ENCODE measurements around the gene ZSWIM4.
"Not testable (repeated sequence)": the region's sequence is repeated elsewhere in the genome, so short reads cannot be mapped to it uniquely, and the experiment has no call there.

ZSWIM4 gene

GRCh38 chr19:13794757-13795589, at the start of gene ZSWIM4:
Gene ZSWIM4 (plus strand): TSS chr19:13795443. CDS start chr19:13795649, 206 bp downstream.
- H3K27me3 ChIP-seq (ENCODE audit: insufficient read depth, low read length): no peaks in the 10 kb centered on the region
- no peaks in the 10 kb centered on the region for H3K36me3 ChIP-seq (ENCODE audit: insufficient read depth, low read depth, low read length)
- peaks cover 2% of the 10 kb centered on the region; the same call in 1 of the 2 replicates for H3K4me1 ChIP-seq (ENCODE audit: insufficient read depth, low read length)
- H3K4me3 ChIP-seq (ENCODE audit: low read length): peak within 1 kb of the TSS; percentile 93
- H3K9me3 ChIP-seq (ENCODE audit: insufficient read depth, low read depth, low read length): no peaks in the 10 kb centered on the region
- H3K9ac ChIP-seq (ENCODE audit: low read depth, low read length): peak within 1 kb of the TSS; percentile 88; the same call in 1 of the 2 replicates
- H3K27ac ChIP-seq (ENCODE audit: low read length): peak within 1 kb of the TSS; percentile 70

- peak overlapping the region; percentile 51; the same call in 1 of the 2 replicates for H3K4me3 ChIP-seq (ENCODE audit: low read length)
- H3K4me1 ChIP-seq (ENCODE audit: insufficient read depth, low read length): 0 out of 2 replicates have a peak, but pooled peaks cover 8% of the 10 kb centered on the region
- H3K27me3 ChIP-seq (ENCODE audit: insufficient read depth, low read length): no peaks in the 10 kb centered on the region
- no peaks in the 10 kb centered on the region for H3K9me3 ChIP-seq (ENCODE audit: insufficient read depth, low read depth, low read length)
- no peak overlapping the region for H3K9ac ChIP-seq (ENCODE audit: low read depth, low read length)
- H3K27ac ChIP-seq (ENCODE audit: low read length): no peak overlapping the region
- H3K36me3 ChIP-seq (ENCODE audit: insufficient read depth, low read depth, low read length): peaks cover 4% of the 10 kb centered on the region; the same call in 1 of the 2 replicates
These were observed 48.2 kb upstream of the ZSWIM4 start for GRCh38 chr19:13747098-13747453.

- no peaks in the 10 kb centered on the region for H3K9me3 ChIP-seq (ENCODE audit: insufficient read depth, low read depth, low read length)
- peak overlapping the region; percentile 91 for H3K9ac ChIP-seq (ENCODE audit: low read depth, low read length)
- no peak overlapping the region for H3K27ac ChIP-seq (ENCODE audit: low read length)
- no peaks in the 10 kb centered on the region for H3K27me3 ChIP-seq (ENCODE audit: insufficient read depth, low read length)
- H3K4me3 ChIP-seq (ENCODE audit: low read length): peak overlapping the region; percentile 95
- H3K4me1 ChIP-seq (ENCODE audit: insufficient read depth, low read length): 0 out of 2 replicates have a peak, but pooled peaks cover 4% of the 10 kb centered on the region
- H3K36me3 ChIP-seq (ENCODE audit: insufficient read depth, low read depth, low read length): peaks cover 12% of the 10 kb centered on the region
These were observed 46.9 kb upstream of the ZSWIM4 start for GRCh38 chr19:13748169-13748828.

GRCh38 chr19:13751436-13751835, 43.8 kb upstream of the ZSWIM4 start:
- H3K36me3 ChIP-seq (ENCODE audit: insufficient read depth, low read depth, low read length): peaks cover 28% of the 10 kb centered on the region
- no peaks in the 10 kb centered on the region for H3K27me3 ChIP-seq (ENCODE audit: insufficient read depth, low read length)
- no peaks in the 10 kb centered on the region for H3K9me3 ChIP-seq (ENCODE audit: insufficient read depth, low read depth, low read length)
- no peaks in the 10 kb centered on the region for H3K4me1 ChIP-seq (ENCODE audit: insufficient read depth, low read length)
- no peak overlapping the region for H3K4me3 ChIP-seq (ENCODE audit: low read length)
- H3K9ac ChIP-seq (ENCODE audit: low read depth, low read length): no peak overlapping the region
- H3K27ac ChIP-seq (ENCODE audit: low read length): no peak overlapping the region

GRCh38 chr19:13753622-13754021, 41.6 kb upstream of the ZSWIM4 start:
- H3K4me1 ChIP-seq (ENCODE audit: insufficient read depth, low read length); H3K4me3 ChIP-seq (ENCODE audit: low read length); H3K9me3 ChIP-seq (ENCODE audit: insufficient read depth, low read depth, low read length); H3K9ac ChIP-seq (ENCODE audit: low read depth, low read length); H3K27me3 ChIP-seq (ENCODE audit: insufficient read depth, low read length); H3K27ac ChIP-seq (ENCODE audit: low read length): not testable (repeated sequence)
- H3K36me3 ChIP-seq (ENCODE audit: insufficient read depth, low read depth, low read length): peaks cover 48% of the 10 kb centered on the region

GRCh38 chr19:13756210-13756609, 39.0 kb upstream of the ZSWIM4 start:
- no peak overlapping the region for H3K27ac ChIP-seq (ENCODE audit: low read length)
- H3K4me1 ChIP-seq (ENCODE audit: insufficient read depth, low read length): no peaks in the 10 kb centered on the region
- H3K9ac ChIP-seq (ENCODE audit: low read depth, low read length): no peak overlapping the region
- H3K36me3 ChIP-seq (ENCODE audit: insufficient read depth, low read depth, low read length): peaks cover 65% of the 10 kb centered on the region
- no peaks in the 10 kb centered on the region for H3K27me3 ChIP-seq (ENCODE audit: insufficient read depth, low read length)
- H3K4me3 ChIP-seq (ENCODE audit: low read length): no peak overlapping the region
- no peaks in the 10 kb centered on the region for H3K9me3 ChIP-seq (ENCODE audit: insufficient read depth, low read depth, low read length)

GRCh38 chr19:13757805-13758772, 37.2 kb upstream of the ZSWIM4 start:
- H3K9ac ChIP-seq (ENCODE audit: low read depth, low read length): no peak overlapping the region
- no peaks in the 10 kb centered on the region for H3K9me3 ChIP-seq (ENCODE audit: insufficient read depth, low read depth, low read length)
- no peak overlapping the region for H3K27ac ChIP-seq (ENCODE audit: low read length)
- no peaks in the 10 kb centered on the region for H3K27me3 ChIP-seq (ENCODE audit: insufficient read depth, low read length)
- H3K36me3 ChIP-seq (ENCODE audit: insufficient read depth, low read depth, low read length): peaks cover 64% of the 10 kb centered on the region
- H3K4me1 ChIP-seq (ENCODE audit: insufficient read depth, low read length): no peaks in the 10 kb centered on the region
- H3K4me3 ChIP-seq (ENCODE audit: low read length): no peak overlapping the region

GRCh38 chr19:13758795-13759194, 36.4 kb upstream of the ZSWIM4 start:
- peaks cover 63% of the 10 kb centered on the region for H3K36me3 ChIP-seq (ENCODE audit: insufficient read depth, low read depth, low read length)
- H3K9ac ChIP-seq (ENCODE audit: low read depth, low read length): no peak overlapping the region
- no peaks in the 10 kb centered on the region for H3K27me3 ChIP-seq (ENCODE audit: insufficient read depth, low read length)
- no peaks in the 10 kb centered on the region for H3K9me3 ChIP-seq (ENCODE audit: insufficient read depth, low read depth, low read length)
- no peak overlapping the region for H3K4me3 ChIP-seq (ENCODE audit: low read length)
- no peak overlapping the region for H3K27ac ChIP-seq (ENCODE audit: low read length)
- H3K4me1 ChIP-seq (ENCODE audit: insufficient read depth, low read length): no peaks in the 10 kb centered on the region

- no peak overlapping the region for H3K27ac ChIP-seq (ENCODE audit: low read length)
- peaks cover 47% of the 10 kb centered on the region for H3K36me3 ChIP-seq (ENCODE audit: insufficient read depth, low read depth, low read length)
- H3K9me3 ChIP-seq (ENCODE audit: insufficient read depth, low read depth, low read length): no peaks in the 10 kb centered on the region
- H3K9ac ChIP-seq (ENCODE audit: low read depth, low read length): no peak overlapping the region
- peaks cover 5% of the 10 kb centered on the region; the same call in 1 of the 2 replicates for H3K4me1 ChIP-seq (ENCODE audit: insufficient read depth, low read length)
- no peak overlapping the region for H3K4me3 ChIP-seq (ENCODE audit: low read length)
- H3K27me3 ChIP-seq (ENCODE audit: insufficient read depth, low read length): no peaks in the 10 kb centered on the region
These were observed 33.8 kb upstream of the ZSWIM4 start for GRCh38 chr19:13761423-13761822.

GRCh38 chr19:13762635-13763235, 32.5 kb upstream of the ZSWIM4 start:
- Histone ChIP-seq H3K27ac (ENCODE audit: low read length) (no peak overlapping the region), H3K36me3 (ENCODE audit: insufficient read depth, low read depth, low read length) (peaks cover 35% of the 10 kb centered on the region), H3K4me3 (ENCODE audit: low read length) (no peak overlapping the region), H3K27me3 (ENCODE audit: insufficient read depth, low read length) (no peaks in the 10 kb centered on the region), H3K9me3 (ENCODE audit: insufficient read depth, low read depth, low read length) (no peaks in the 10 kb centered on the region), H3K9ac (ENCODE audit: low read depth, low read length) (no peak overlapping the region), H3K4me1 (ENCODE audit: insufficient read depth, low read length) (peaks cover 5% of the 10 kb centered on the region; the same call in 1 of the 2 replicates)

- Histone ChIP-seq H3K4me3 (ENCODE audit: low read length) (no peak overlapping the region), H3K27me3 (ENCODE audit: insufficient read depth, low read length) (no peaks in the 10 kb centered on the region), H3K27ac (ENCODE audit: low read length) (no peak overlapping the region), H3K4me1 (ENCODE audit: insufficient read depth, low read length) (peaks cover 5% of the 10 kb centered on the region; the same call in 1 of the 2 replicates), H3K9ac (ENCODE audit: low read depth, low read length) (no peak overlapping the region), H3K9me3 (ENCODE audit: insufficient read depth, low read depth, low read length) (no peaks in the 10 kb centered on the region), H3K36me3 (ENCODE audit: insufficient read depth, low read depth, low read length) (peaks cover 30% of the 10 kb centered on the region)
These were observed 32.0 kb upstream of the ZSWIM4 start for GRCh38 chr19:13763265-13763664.
